Lower lobe of right lung (tissue), 2 donors: ENCODE results near the gene ABTB2. TPM values are rescaled to one million over a fixed set of nuclear protein-coding genes. Genes with fewer than 3 reads are reported as not detected.

Experiments
- ATAC-seq, 2 donors: fragments of 200-7000 bp; cut with Tn5 transposase; one replicate each; pipeline ENCODE4 v1.9.1; 2020 to 2022; ENCODE audit warnings: mild to moderate bottlenecking in 2 of 2, moderate library complexity in 2 of 2
- DNase-seq: peaks from one replicate; pipeline ENCODE4 v3.0.0-alpha.2; 2020
- H3K27ac ChIP-seq: fragments of 200-600 bp; one replicate; pipeline ENCODE4 v1.8.0; 2022
- H3K27me3 ChIP-seq: fragments of 200-600 bp; one replicate; pipeline ENCODE4 v1.8.0; 2022; ENCODE audit warnings: low read depth
- H3K36me3 ChIP-seq: fragments of 200-600 bp; one replicate; pipeline ENCODE4 v1.8.0; 2022; ENCODE audit warnings: mild to moderate bottlenecking
- H3K4me1 ChIP-seq: fragments of 200-600 bp; one replicate; pipeline ENCODE4 v1.8.0; 2022
- H3K4me3 ChIP-seq: fragments of 200-600 bp; one replicate; pipeline ENCODE4 v1.8.0; 2022; ENCODE audit warnings: mild to moderate bottlenecking
- H3K9me3 ChIP-seq: fragments of 200-600 bp; one replicate; pipeline ENCODE4 v1.8.0; 2022
- intact Hi-C: fragments of 100-400 bp; cut with DNase I; formaldehyde crosslinking; loops from one replicate; pipeline ENCODE4 v1.11.0; 2022
- total RNA-seq: library from RNA; stranded (reverse); fragmentation: NEBNext Ultra II Directional; extraction: Animal tissue kit (Norgen Biotek cat#: 25700); gene quantifications from one replicate; pipeline ENCODE4 v1.2.1, GENCODE V29; 2021
- TF ChIP-seq, protein P1 (sequence below): fragments of 200-600 bp; IDR thresholded peaks from one replicate; pipeline ENCODE4 v1.8.0; 2022; ENCODE audit warnings: antibody characterized with exemption, mild to moderate bottlenecking
- donor health status: DM: no; HTN: yes; CAD: no; lungs with severe emphysema.

Gene ABTB2
- total RNA-seq, 1 donor from 2014 or later = 2.7 TPM

DNA sequence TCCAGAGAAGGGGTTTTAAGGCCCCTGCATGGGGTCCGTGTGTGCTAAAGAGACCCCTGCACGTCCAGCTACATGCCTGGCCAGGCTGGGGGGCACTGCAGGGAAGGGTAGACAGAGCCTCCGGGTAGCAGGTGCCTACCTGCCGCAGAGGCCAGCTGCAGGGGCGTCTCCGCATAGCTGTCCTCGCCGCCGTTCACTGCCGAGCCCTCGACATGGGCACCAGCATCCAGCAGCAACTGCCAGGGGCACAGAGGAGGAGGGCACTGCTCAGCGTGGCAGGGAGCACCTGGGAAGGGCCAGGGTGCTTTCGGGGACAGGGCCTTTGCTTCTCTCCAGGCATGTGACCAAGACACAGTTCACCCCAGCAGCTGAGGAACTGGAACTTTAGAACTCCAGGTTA lies 192.7 kb downstream of the ABTB2 start:
- no peaks in the 10 kb centered on the region for H3K9me3 ChIP-seq
- H3K4me3 ChIP-seq = no peak overlapping the region
- ATAC-seq = no peak
- TF ChIP-seq, protein P1, sequence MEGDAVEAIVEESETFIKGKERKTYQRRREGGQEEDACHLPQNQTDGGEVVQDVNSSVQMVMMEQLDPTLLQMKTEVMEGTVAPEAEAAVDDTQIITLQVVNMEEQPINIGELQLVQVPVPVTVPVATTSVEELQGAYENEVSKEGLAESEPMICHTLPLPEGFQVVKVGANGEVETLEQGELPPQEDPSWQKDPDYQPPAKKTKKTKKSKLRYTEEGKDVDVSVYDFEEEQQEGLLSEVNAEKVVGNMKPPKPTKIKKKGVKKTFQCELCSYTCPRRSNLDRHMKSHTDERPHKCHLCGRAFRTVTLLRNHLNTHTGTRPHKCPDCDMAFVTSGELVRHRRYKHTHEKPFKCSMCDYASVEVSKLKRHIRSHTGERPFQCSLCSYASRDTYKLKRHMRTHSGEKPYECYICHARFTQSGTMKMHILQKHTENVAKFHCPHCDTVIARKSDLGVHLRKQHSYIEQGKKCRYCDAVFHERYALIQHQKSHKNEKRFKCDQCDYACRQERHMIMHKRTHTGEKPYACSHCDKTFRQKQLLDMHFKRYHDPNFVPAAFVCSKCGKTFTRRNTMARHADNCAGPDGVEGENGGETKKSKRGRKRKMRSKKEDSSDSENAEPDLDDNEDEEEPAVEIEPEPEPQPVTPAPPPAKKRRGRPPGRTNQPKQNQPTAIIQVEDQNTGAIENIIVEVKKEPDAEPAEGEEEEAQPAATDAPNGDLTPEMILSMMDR = no peak
- no peak for DNase-seq
- no peaks in the 10 kb centered on the region for H3K27me3 ChIP-seq
- H3K27ac ChIP-seq = no peak overlapping the region
- H3K4me1 ChIP-seq = no peaks in the 10 kb centered on the region
- intact Hi-C loops = no loop called here
- no peaks in the 10 kb centered on the region for H3K36me3 ChIP-seq

DNA sequence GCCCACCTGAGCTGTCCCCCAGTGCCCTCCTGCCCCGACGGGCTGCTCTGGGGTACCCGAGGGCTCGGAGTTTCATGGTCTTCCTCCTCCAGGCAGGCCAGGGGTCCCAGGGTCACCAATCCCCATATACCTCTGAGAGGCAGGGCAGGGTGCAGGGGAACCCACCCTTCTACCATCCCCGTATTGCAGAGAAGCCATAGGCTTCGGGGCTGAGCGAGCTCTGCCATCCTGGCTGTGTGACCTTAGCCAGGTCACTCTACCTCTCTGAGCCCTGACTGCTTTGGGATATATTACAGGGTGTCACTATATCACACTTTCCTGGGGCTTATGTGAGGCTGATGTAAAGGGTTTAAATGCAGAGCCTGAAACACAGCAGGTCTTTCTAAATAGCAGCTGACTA lies 195.0 kb downstream of the ABTB2 start:
- Histone ChIP-seq H3K9me3 (no peaks in the 10 kb centered on the region), H3K4me3 (no peak overlapping the region), H3K27ac (no peak overlapping the region), H3K36me3 (no peaks in the 10 kb centered on the region), H3K27me3 (no peaks in the 10 kb centered on the region), H3K4me1 (no peaks in the 10 kb centered on the region)
- TF ChIP-seq, protein P1 = no peak
- DNase-seq = no peak
- intact Hi-C loops = no loop called here
- ATAC-seq = no peak

DNA sequence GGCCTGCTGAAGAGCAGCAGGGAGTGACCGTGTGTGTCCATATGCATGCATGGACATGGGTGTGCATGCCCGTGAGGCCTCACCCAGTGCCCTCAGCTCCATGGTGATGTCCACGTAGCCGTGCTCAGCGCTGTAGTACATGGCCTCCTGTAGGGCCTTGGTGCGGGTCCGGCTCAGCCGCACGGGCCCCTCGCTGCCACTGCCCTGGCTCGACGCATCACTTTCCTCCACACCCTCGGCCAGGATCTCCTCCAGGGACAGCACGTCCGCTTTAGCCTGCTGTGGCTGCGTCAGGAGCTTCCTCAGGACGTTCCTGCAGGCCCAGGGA lies 195.4 kb downstream of the ABTB2 start:
- ATAC-seq (no peak), DNase-seq (no peak)
- intact Hi-C loops = no loop called here
- TF ChIP-seq, protein P1 = no peak
- Histone ChIP-seq H3K27me3 (no peaks in the 10 kb centered on the region), H3K36me3 (no peaks in the 10 kb centered on the region), H3K27ac (no peak overlapping the region), H3K9me3 (no peaks in the 10 kb centered on the region), H3K4me1 (no peaks in the 10 kb centered on the region), H3K4me3 (no peak overlapping the region)

DNA sequence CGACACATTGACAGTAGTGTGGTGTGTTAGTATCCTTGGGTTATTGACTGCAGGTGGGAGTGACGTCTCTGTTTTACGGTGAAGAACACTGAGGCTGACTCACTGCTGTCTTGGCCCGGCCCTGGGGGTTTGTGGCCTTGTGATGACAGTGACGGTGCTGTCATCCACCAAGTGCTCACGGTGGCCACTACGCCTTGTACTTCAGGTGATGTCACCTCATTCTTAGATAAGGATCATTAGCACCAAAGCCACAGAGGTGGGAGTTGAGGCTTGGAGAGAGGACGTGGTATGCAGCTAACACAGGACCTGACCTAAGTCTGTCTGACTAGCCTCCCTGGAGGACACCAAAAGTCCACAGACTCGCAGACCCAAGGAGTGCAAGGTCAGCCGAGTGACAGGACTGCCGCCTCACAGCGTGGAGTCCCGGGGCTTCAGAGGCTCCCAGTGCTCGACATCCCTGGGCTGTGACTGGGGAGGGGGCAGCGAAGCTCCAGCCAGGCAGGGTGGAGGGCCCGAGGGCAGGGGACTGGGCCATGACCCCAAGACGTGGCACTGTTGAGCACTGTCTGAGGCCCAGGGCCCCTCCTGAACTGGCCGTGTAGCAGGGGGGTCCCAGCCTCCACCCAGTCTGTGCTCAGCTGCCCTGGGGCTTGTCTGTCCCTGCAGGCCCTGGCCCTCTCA lies 195.9 kb downstream of the ABTB2 start:
- Histone ChIP-seq H3K9me3 (no peaks in the 10 kb centered on the region), H3K27me3 (no peaks in the 10 kb centered on the region), H3K4me1 (no peaks in the 10 kb centered on the region), H3K27ac (no peak overlapping the region), H3K36me3 (no peaks in the 10 kb centered on the region), H3K4me3 (no peak overlapping the region)
- DNase-seq (no peak), ATAC-seq (no peak)
- intact Hi-C loops = no loop called here
- TF ChIP-seq, protein P1 = no peak

DNA sequence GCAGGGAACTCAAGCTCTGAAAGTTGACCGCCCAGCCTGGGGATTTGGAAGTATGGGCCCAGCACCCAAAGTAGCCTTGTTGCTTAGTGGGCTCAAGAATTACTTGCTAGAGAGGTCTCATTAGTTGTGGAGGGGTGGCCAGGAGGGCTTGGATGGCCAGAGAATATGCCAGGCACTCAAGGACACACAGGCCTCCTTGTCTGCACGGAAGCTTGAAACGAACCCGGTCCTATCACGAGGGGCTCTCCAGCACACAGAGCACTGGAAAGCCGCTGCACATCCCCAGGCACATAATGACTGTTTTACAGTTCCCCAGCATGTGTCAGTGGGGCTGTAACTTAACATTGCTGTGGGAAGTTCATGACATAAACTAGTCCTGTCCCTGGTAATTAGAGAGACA lies 196.4 kb downstream of the ABTB2 start:
- Histone ChIP-seq H3K36me3 (no peaks in the 10 kb centered on the region), H3K9me3 (no peaks in the 10 kb centered on the region), H3K27ac (no peak overlapping the region), H3K4me3 (no peak overlapping the region), H3K4me1 (no peaks in the 10 kb centered on the region), H3K27me3 (no peaks in the 10 kb centered on the region)
- intact Hi-C loops = no loop called here
- DNase-seq (no peak), ATAC-seq (no peak)
- TF ChIP-seq, protein P1 = no peak
